Mononuclear cell (primary cell): Measurements from ENCODE around the gene HSD17B7. TPM values are rescaled to one million over a fixed set of nuclear protein-coding genes. Genes with fewer than 3 reads are reported as not detected.
"Not testable (repeated sequence)": the region's sequence is repeated elsewhere in the genome, so short reads cannot be mapped to it uniquely, and the experiment has no call there.

ENCODE experiments used
- H3K27me3 ChIP-seq: 2 replicates; pipeline ENCODE4 v1.6.0; 2011; ENCODE audit warnings: low read length, control low read depth; ENCODE audit not compliant: insufficient read depth
- H3K4me1 ChIP-seq: 2 replicates; pipeline ENCODE4 v1.5.1; 2011; ENCODE audit warnings: mild to moderate bottlenecking, low read length, control low read depth; ENCODE audit not compliant: insufficient read depth
- H3K4me3 ChIP-seq: 2 replicates; pipeline ENCODE4 v1.5.1; 2011; ENCODE audit warnings: mild to moderate bottlenecking, low read length, moderate library complexity
- H3K9me3 ChIP-seq: 2 replicates; pipeline ENCODE4 v1.5.1; 2011; ENCODE audit warnings: low read depth, mild to moderate bottlenecking, control low read depth, low read length
- total RNA-seq: library from RNA; depleted of rRNA; stranded (reverse); fragments of >200 nt; gene quantifications from one replicate; pipeline ENCODE4 v1.2.3, GENCODE V29; 2012

Gene HSD17B7
- 6.7 TPM for total RNA-seq

- H3K27me3 ChIP-seq, H3K9me3 ChIP-seq, H3K4me1 ChIP-seq: not testable (repeated sequence)
- peak within 1 kb of the TSS; percentile 49 for H3K4me3 ChIP-seq
These were observed at the start of gene HSD17B7 for GRCh38 chr1:162790303-162790984. Gene HSD17B7 (plus strand): TSS chr1:162790702. CDS start chr1:162790801, 99 bp downstream.

- no peaks in the 10 kb centered on the region for H3K4me1 ChIP-seq
- no peaks in the 10 kb centered on the region for H3K9me3 ChIP-seq
- H3K4me3 ChIP-seq, result no peak overlapping the region
- H3K27me3 ChIP-seq, result no peaks in the 10 kb centered on the region
These were observed 49.7 kb upstream of the HSD17B7 start for GRCh38 chr1:162740755-162741154.

DNA sequence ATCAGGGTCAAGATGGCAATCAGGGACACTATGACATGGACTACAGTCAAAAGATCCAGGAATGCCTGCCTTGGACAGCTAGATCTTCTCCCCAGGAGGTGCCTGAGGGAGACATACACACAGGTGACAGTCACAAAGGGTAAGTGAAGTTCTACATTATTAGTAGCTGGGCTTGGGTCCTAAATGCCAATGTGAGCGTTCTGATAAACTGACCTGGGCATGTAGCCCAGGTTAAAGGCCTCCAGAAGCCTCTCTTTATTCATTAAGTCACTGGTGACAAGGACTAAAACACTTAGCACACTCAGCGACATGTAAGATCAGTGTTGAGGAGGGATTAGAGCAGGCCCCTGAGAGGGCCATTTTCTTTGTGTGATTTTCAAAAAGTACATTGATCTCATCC lies 48.9 kb upstream of the HSD17B7 start:
- Histone ChIP-seq H3K4me3 (no peak overlapping the region), H3K9me3 (no peaks in the 10 kb centered on the region), H3K27me3 (no peaks in the 10 kb centered on the region), H3K4me1 (no peaks in the 10 kb centered on the region)

DNA sequence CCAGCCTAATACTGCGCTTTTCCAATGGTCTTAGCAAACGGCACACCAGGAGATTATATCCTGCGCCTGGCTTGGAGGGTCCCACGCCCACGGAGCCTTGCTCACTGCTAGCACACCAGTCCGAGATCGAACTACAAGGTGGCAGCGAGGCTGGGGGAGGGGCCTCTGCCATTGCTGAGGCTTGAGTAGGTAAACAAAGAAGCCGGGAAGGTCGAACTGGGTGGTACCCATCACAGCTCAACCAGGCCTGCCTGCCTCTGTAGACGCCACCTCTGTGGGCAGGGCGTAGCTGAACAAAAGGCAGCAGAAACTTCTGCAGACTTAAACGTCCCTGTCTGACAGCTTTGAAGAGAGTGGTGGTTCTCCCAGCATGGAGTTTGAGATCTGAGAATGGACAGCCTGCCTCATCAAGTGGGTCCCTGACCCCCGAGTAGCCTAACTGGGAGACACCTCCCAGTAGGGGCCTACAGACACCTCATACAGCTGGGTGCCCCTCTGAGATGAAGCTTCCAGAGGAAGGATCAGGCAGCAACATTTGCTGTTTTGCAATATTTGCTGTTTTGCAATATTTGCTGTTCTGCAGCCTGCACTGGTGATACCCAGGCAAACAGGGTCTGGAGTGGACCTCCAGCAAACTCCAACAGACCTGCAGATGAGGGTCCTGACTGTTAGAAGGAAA lies 44.1 kb upstream of the HSD17B7 start:
- H3K4me3 ChIP-seq, H3K9me3 ChIP-seq, H3K4me1 ChIP-seq, H3K27me3 ChIP-seq: not testable (repeated sequence)

DNA sequence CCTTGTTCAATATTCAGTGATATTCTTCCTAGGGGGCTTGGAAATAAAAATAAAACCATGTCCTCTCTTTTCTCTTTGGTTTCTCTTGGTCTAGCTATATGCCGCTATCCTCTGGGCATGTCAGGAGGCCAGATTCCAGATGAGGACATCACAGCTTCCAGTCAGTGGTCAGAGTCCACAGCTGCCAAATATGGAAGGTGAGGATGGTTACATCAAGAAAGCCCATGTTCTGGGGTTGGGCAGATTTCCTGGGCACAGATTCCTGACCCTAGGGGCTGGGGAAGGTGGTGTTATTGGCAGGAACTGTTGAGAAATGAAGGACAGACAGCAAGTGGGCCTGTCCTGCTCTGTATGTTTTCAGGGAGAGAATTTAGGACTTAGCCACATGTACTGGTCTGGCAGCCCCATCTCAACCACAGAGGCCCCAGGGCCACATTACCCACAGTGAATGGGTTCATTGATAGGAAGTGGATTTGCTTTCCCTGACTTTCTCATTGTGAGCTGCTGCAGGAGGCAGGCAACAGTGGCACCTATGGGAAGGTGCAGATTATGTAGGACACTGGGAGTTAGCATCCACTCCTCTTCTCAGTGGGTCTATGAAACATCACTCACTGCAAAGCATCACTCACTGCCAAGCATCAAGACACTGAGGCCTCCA lies 37.4 kb upstream of the HSD17B7 start:
- H3K9me3 ChIP-seq, result no peaks in the 10 kb centered on the region
- H3K4me3 ChIP-seq, result no peak overlapping the region
- no peaks in the 10 kb centered on the region for H3K27me3 ChIP-seq
- no peaks in the 10 kb centered on the region for H3K4me1 ChIP-seq

DNA sequence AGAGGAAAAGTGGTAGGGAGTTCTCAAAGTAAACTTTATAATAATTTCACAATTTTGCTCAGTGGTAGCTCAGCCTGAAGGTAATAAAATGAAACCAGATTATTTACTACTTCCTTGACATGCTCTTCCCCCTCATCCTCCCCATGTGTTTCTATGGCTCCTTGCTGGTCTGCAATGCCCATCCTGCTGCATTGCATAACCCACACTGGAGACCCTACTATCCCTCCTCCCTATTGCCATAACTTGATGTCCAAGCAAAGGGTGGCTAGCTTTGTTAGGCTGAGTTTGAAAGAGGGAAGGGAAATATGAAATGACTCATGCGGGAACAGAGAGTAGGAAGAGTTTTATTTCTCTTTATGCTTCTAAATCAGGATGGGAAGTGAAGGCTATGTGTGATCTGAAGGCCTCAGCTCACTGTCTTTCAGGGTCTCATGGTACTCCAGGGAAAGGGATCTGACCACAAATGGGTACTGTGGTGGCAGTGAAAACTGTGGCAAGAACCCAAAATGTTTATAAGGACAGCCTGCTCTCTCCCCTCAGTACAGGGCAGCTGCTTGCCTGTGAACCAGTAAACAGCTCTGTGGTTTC lies 36.4 kb upstream of the HSD17B7 start:
- Histone ChIP-seq H3K4me1 (no peaks in the 10 kb centered on the region), H3K27me3 (no peaks in the 10 kb centered on the region), H3K4me3 (no peak overlapping the region), H3K9me3 (no peaks in the 10 kb centered on the region)

GRCh38 chr1:162755306-162755705 lies 35.2 kb upstream of the HSD17B7 start:
- Histone ChIP-seq H3K27me3 (no peaks in the 10 kb centered on the region), H3K4me1 (no peaks in the 10 kb centered on the region), H3K4me3 (no peak overlapping the region), H3K9me3 (no peaks in the 10 kb centered on the region)

GRCh38 chr1:162756523-162756922 lies 34.0 kb upstream of the HSD17B7 start:
- H3K4me1 ChIP-seq, result no peaks in the 10 kb centered on the region
- no peak overlapping the region for H3K4me3 ChIP-seq
- no peaks in the 10 kb centered on the region for H3K27me3 ChIP-seq
- H3K9me3 ChIP-seq, result no peaks in the 10 kb centered on the region

DNA sequence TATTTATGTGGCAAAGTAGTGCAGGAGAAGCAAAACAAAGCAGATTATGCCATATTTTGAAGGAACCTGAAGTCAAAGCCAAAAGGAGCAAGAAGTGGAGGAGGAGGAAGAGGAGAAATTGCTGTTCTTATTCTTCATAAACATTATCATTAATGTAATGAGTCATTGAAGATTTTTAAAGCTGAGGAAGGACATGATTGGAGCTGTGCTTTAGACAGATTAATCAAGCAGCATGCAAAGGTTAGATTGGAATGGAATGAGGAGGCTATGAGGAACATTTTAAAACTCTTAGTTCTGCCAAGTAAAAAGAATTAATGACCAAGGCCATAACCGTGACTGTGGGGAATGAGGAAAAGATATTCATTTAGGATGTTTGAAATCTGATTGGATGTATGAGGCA lies 33.0 kb upstream of the HSD17B7 start:
- Histone ChIP-seq H3K4me3 (no peak overlapping the region), H3K27me3 (no peaks in the 10 kb centered on the region), H3K9me3 (no peaks in the 10 kb centered on the region), H3K4me1 (no peaks in the 10 kb centered on the region)

GRCh38 chr1:162765788-162766187 lies 24.7 kb upstream of the HSD17B7 start:
- H3K9me3 ChIP-seq, result no peaks in the 10 kb centered on the region
- no peaks in the 10 kb centered on the region for H3K27me3 ChIP-seq
- H3K4me1 ChIP-seq, result no peaks in the 10 kb centered on the region
- no peak overlapping the region for H3K4me3 ChIP-seq

DNA sequence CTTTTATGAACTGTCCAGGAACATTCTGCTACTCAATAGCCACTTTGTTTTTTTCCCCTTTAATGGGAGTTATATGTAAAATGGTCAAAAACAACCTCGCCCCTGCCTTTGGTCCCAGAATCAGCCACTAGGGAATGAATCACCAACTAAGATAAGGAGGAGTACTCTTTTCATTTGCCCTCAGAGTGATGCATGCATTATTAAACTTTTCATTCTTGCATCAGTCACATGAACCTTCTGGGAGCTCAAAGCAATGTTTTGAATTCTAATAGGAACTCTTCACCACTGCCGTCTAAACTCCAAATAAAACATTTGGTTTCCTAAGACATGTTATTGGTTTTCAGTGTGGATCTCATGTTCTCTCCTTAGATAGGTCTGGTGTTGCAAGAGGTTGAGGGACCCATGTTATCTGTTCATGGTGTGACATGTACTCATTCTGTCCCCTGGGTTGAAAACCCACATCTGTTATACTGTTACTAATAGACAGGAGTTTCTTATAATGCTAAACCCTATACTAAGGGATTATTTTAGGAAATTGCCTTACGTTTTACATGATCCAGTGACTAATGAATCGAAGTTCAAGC lies 17.8 kb upstream of the HSD17B7 start:
- Histone ChIP-seq H3K4me3 (no peak overlapping the region), H3K27me3 (no peaks in the 10 kb centered on the region), H3K9me3 (no peaks in the 10 kb centered on the region), H3K4me1 (no peaks in the 10 kb centered on the region)

DNA sequence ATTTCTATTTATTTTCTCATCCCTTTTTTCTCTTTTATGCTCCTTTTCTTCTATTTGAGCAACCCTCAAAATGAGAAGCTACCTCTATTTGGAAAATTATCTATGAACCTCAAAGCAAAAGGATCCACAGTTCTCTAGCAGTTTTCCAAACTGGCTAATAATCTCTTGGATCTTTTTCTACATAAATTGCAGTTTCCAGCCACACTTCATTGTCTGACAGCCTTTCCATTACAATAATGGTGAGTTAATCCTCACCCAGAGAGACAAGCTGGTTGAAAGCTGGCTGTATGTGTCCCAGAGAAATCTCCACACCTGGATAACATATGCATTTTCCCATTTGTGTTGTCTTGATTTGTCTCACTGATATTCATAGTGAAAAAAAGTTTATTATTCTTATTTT lies 16.5 kb upstream of the HSD17B7 start:
- Histone ChIP-seq H3K27me3 (peaks cover 6% of the 10 kb centered on the region), H3K9me3 (no peaks in the 10 kb centered on the region), H3K4me1 (no peaks in the 10 kb centered on the region), H3K4me3 (no peak overlapping the region)

GRCh38 chr1:162779043-162779442 lies 11.5 kb upstream of the HSD17B7 start:
- Histone ChIP-seq H3K4me1 (no peaks in the 10 kb centered on the region), H3K4me3 (no peak overlapping the region), H3K27me3 (peaks cover 6% of the 10 kb centered on the region), H3K9me3 (no peaks in the 10 kb centered on the region)

DNA sequence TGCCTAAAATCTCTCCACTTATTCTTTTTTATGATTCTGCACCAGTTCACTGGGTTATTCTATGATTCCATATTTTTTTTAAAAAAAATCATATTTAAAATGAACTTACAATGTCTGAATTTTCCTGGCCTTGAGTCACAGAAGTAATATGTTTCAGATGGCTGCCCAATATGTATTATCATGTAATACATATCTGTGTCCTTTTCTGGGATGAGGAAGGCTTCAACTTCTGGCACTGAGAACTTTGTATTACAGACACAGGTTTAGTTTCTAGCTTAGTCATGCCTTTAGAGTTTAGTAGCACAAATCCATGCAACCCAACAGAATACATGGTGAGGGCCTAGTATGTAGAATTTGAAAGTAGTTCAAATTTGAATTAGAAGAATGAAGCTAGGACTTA lies 7.8 kb upstream of the HSD17B7 start:
- Histone ChIP-seq H3K4me3 (no peak overlapping the region), H3K27me3 (peaks cover 6% of the 10 kb centered on the region), H3K9me3 (no peaks in the 10 kb centered on the region), H3K4me1 (no peaks in the 10 kb centered on the region)

DNA sequence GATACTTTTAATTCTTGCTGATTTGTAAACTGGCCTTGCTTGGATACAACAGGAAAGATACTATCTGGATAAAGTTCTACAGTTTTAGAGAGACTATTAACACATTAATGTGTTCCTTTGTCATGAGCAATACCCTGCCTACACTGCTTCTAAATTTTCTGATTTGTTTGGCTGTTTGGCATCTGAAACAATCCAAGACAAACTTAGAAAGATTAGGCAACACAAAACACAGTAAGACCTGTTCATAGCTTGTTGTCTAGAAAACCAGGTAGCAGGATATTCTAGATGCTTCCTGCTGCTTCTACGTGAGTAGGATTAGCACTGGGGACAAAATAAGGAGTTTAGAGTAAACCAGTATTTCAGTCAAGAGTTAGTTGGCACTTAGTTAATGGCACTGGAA lies 5.6 kb upstream of the HSD17B7 start:
- not testable (repeated sequence) for H3K4me3 ChIP-seq, H3K27me3 ChIP-seq, H3K4me1 ChIP-seq, H3K9me3 ChIP-seq
